Suprapubic skin (tissue), 3 donors: Measurements from ENCODE around the gene ACO2.
"Not testable (repeated sequence)": the region's sequence is repeated elsewhere in the genome, so short reads cannot be mapped to it uniquely, and the experiment has no call there.

ENCODE experiments used
- POLR2A ChIP-seq, 2 donors: fragments of 450-650 bp; IDR thresholded peaks; one replicate each; pipeline ENCODE4 v1.6.1; 2017; ENCODE audit warnings: antibody characterized with exemption in 2 of 2, mild to moderate bottlenecking in 2 of 2, moderate library complexity in 2 of 2
- TF ChIP-seq, protein P1 (sequence below), 2 donors: fragments of 200-600 bp in 1 of 2; fragments of 450-650 bp in 1 of 2; sonication (generic) in 1 of 2; IDR thresholded peaks; one replicate each; pipeline ENCODE4 v1.5.1; 2016 to 2019; ENCODE audit warnings: antibody characterized with exemption in 2 of 2, mild to moderate bottlenecking in 1 of 2, moderate library complexity in 1 of 2

DNA sequence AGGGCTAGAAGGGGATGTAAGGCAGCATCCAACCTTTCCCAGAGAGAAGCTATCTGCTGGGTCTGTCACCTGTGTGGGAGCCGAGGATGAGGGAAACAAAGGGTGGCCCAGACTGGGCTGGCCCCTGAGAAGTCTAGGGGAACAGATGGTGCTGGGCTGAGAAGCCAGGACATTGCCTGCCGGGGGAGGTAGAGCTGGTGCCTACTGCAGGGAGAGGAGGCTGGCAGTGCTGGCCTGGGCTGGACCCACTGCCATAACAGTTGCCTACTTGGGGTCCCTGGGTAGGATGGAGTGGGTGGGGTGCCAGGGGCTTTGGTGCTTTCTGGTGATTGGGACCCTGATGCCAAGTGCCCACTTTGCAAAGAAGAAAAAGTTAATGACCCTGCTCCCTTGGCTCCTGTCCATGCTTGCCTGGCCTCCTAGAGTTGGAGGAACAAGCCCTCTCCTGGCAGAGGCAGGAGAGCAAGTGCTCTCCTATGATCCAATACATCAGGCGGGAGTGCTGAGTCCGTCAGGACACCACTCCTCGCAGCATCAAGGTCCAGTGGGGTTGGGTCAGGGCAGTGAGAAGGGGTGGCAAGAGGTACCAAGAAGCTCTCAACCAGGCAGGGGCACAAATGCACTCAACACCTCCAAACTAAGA is 34.4 kb upstream of the ACO2 start:
- TF ChIP-seq, protein P1, sequence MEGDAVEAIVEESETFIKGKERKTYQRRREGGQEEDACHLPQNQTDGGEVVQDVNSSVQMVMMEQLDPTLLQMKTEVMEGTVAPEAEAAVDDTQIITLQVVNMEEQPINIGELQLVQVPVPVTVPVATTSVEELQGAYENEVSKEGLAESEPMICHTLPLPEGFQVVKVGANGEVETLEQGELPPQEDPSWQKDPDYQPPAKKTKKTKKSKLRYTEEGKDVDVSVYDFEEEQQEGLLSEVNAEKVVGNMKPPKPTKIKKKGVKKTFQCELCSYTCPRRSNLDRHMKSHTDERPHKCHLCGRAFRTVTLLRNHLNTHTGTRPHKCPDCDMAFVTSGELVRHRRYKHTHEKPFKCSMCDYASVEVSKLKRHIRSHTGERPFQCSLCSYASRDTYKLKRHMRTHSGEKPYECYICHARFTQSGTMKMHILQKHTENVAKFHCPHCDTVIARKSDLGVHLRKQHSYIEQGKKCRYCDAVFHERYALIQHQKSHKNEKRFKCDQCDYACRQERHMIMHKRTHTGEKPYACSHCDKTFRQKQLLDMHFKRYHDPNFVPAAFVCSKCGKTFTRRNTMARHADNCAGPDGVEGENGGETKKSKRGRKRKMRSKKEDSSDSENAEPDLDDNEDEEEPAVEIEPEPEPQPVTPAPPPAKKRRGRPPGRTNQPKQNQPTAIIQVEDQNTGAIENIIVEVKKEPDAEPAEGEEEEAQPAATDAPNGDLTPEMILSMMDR (IDR thresholded peaks at IDR 0.05), result not testable (repeated sequence)
- not testable (repeated sequence) for TF ChIP-seq POLR2A (IDR thresholded peaks at IDR 0.05)
